Neural cell (in vitro differentiated cells): ENCODE measurements around the gene FOXP3. TPM values are rescaled to one million over a fixed set of nuclear protein-coding genes. Genes with fewer than 3 reads are reported as not detected.

Experiments
- H2AFZ ChIP-seq: fragments of 200-600, 300-800 bp; sonication (generic), shearing (Covaris generic); 2 replicates; pipeline ENCODE4 v1.6.0; 2014; ENCODE audit warnings: low read depth, mild to moderate bottlenecking, antibody characterized with exemption, low read length, moderate library complexity
- H3F3A ChIP-seq: fragments of 200-600 bp; shearing (Covaris generic); 2 replicates; pipeline ENCODE4 v1.6.1; 2016; ENCODE audit warnings: mild to moderate bottlenecking, moderate library complexity, mixed read lengths, antibody characterized with exemption, low read length; ENCODE audit not compliant: insufficient read depth, poor library complexity, severe bottlenecking
- H3K27ac ChIP-seq: fragments of 200-600, 300-800 bp; sonication (generic), shearing (Covaris generic); 2 replicates; pipeline ENCODE4 v1.5.1; 2014; ENCODE audit warnings: mild to moderate bottlenecking, low read length, moderate library complexity
- H3K27me3 ChIP-seq: fragments of 300-800, 200-600 bp; sonication (generic), shearing (Covaris generic); 2 replicates; pipeline ENCODE4 v1.6.0; 2014; ENCODE audit warnings: mild to moderate bottlenecking, low read depth, low read length, moderate library complexity; ENCODE audit not compliant: insufficient read depth
- H3K36me3 ChIP-seq: fragments of 300-800, 200-600 bp; sonication (generic), shearing (Covaris generic); 2 replicates; pipeline ENCODE4 v1.5.1; 2014; ENCODE audit warnings: mild to moderate bottlenecking, antibody characterized with exemption, low read length, moderate library complexity; ENCODE audit not compliant: insufficient read depth
- H3K4me2 ChIP-seq: fragments of 300-800, 200-600 bp; sonication (generic), shearing (Covaris generic); 2 replicates; pipeline ENCODE4 v1.6.0; 2014; ENCODE audit warnings: mild to moderate bottlenecking, low read length
- H3K4me3 ChIP-seq: fragments of 300-800, 200-600 bp; sonication (generic), shearing (Covaris generic); 2 replicates; pipeline ENCODE4 v1.5.1; 2014; ENCODE audit warnings: mild to moderate bottlenecking, low read length, moderate library complexity
- H3K79me2 ChIP-seq: fragments of 200-600 bp; shearing (Covaris generic); replicated peaks from 2 replicates; pipeline ENCODE4 v1.6.0; 2014; ENCODE audit warnings: mild to moderate bottlenecking, low read length, moderate library complexity; ENCODE audit not compliant: insufficient read depth
- H3K9ac ChIP-seq: fragments of 300-800, 200-600 bp; sonication (generic), shearing (Covaris generic); 2 replicates; pipeline ENCODE4 v1.6.1; 2016; ENCODE audit warnings: mild to moderate bottlenecking, low read length, mixed read lengths
- H3K9me2 ChIP-seq: fragments of 200-600 bp; shearing (Covaris generic); 2 replicates; pipeline ENCODE4 v1.6.1; 2016; ENCODE audit warnings: mild to moderate bottlenecking, low read length, mixed read lengths; ENCODE audit not compliant: insufficient read depth
- H3K9me3 ChIP-seq: fragments of 200-600, 300-800 bp; sonication (generic), shearing (Covaris generic); 2 replicates; pipeline ENCODE4 v1.6.1; 2016; ENCODE audit warnings: mild to moderate bottlenecking, mixed run types, low read length, moderate library complexity, mixed read lengths
- H4K20me1 ChIP-seq: fragments of 200-600 bp; shearing (Covaris generic); 2 replicates; pipeline ENCODE4 v1.6.1; 2016; ENCODE audit warnings: mild to moderate bottlenecking, mixed run types; ENCODE audit not compliant: insufficient read depth
- CTCF ChIP-seq: fragments of 450-650 bp; IDR thresholded peaks from 2 replicates; pipeline ENCODE4 v1.5.1; 2014; ENCODE audit warnings: antibody characterized with exemption, mild to moderate bottlenecking, moderate library complexity; ENCODE audit not compliant: poor library complexity, severe bottlenecking
- EP300 ChIP-seq: fragments of 450-650 bp; conservative IDR thresholded peaks from 2 replicates; pipeline ENCODE4 v1.6.1; 2014; ENCODE audit warnings: antibody characterized with exemption, mild to moderate bottlenecking, moderate library complexity; ENCODE audit not compliant: poor library complexity, severe bottlenecking
- EZH2 ChIP-seq: fragments of 200-600, 300-800 bp; shearing (Covaris generic), sonication (generic); IDR thresholded peaks from 2 replicates; pipeline ENCODE4 v1.6.1; 2014; ENCODE audit warnings: antibody characterized with exemption, low read length, borderline replicate concordance, mild to moderate bottlenecking; ENCODE audit not compliant: insufficient read depth, poor library complexity, severe bottlenecking
- MXI1 ChIP-seq: fragments of 450-650 bp; conservative IDR thresholded peaks from 2 replicates; pipeline ENCODE4 v1.6.1; 2014; ENCODE audit warnings: antibody characterized with exemption, mild to moderate bottlenecking; ENCODE audit not compliant: poor library complexity, severe bottlenecking
- POLR2AphosphoS5 ChIP-seq: IDR thresholded peaks from 2 replicates; pipeline ENCODE4 v1.6.1; 2012
- RAD21 ChIP-seq: fragments of 450-650 bp; conservative IDR thresholded peaks from 2 replicates; pipeline ENCODE4 v1.6.1; 2014; ENCODE audit warnings: antibody characterized with exemption, mild to moderate bottlenecking, moderate library complexity
- REST ChIP-seq: IDR thresholded peaks from 2 replicates; pipeline ENCODE4 v1.6.1; 2012; ENCODE audit warnings: borderline replicate concordance
- SMC3 ChIP-seq: fragments of 450-650 bp; conservative IDR thresholded peaks from 2 replicates; pipeline ENCODE4 v1.6.1; 2014; ENCODE audit warnings: antibody characterized with exemption, mild to moderate bottlenecking, moderate library complexity; ENCODE audit not compliant: poor library complexity
- TAF1 ChIP-seq: IDR thresholded peaks from 2 replicates; pipeline ENCODE4 v1.6.1; 2012; ENCODE audit warnings: low read depth
- polyA plus RNA-seq: library from polyadenylated mRNA; depleted of rRNA; stranded (reverse); fragments of >200 nt; gene quantifications from 2 replicates; pipeline ENCODE4 v1.2.3, GENCODE V29; 2014

Gene FOXP3
- polyA plus RNA-seq, 1 donor from 2014 or later: not detected

GRCh38 chrX:49260221-49260985 lies 4.1 kb downstream of the FOXP3 start:
- no peak overlapping the region for H3K27ac ChIP-seq
- H3K79me2 ChIP-seq: no peaks in the 10 kb centered on the region
- no peaks in the 10 kb centered on the region for H3K9me2 ChIP-seq
- H3K9ac ChIP-seq: no peak overlapping the region
- no peaks in the 10 kb centered on the region for H3F3A ChIP-seq
- no peak overlapping the region for H3K4me2 ChIP-seq
- no peak overlapping the region for H2AFZ ChIP-seq
- no peaks in the 10 kb centered on the region for H4K20me1 ChIP-seq
- H3K27me3 ChIP-seq: no peaks in the 10 kb centered on the region
- H3K4me3 ChIP-seq: no peak overlapping the region
- H3K36me3 ChIP-seq: no peaks in the 10 kb centered on the region
- no peaks in the 10 kb centered on the region for H3K9me3 ChIP-seq
- TF ChIP-seq POLR2AphosphoS5 (no peak), TAF1 (no peak), EZH2 (no peak), RAD21 (no peak), SMC3 (no peak)

- no peaks in the 10 kb centered on the region for H3K9me3 ChIP-seq
- no peaks in the 10 kb centered on the region for H3K36me3 ChIP-seq
- TF ChIP-seq SMC3: no peak
- no peak for TF ChIP-seq MXI1
- TF ChIP-seq CTCF: no peak
- no peak for TF ChIP-seq REST
- no peak for TF ChIP-seq TAF1
- TF ChIP-seq EP300: no peak
- no peak for TF ChIP-seq EZH2
- no peak for TF ChIP-seq RAD21
- TF ChIP-seq POLR2AphosphoS5: no peak
- H3K4me3 ChIP-seq: no peak overlapping the region
- no peaks in the 10 kb centered on the region for H3K9me2 ChIP-seq
- H3K9ac ChIP-seq: no peak overlapping the region
- H2AFZ ChIP-seq: no peak overlapping the region
- no peak overlapping the region for H3K27ac ChIP-seq
- H3K4me2 ChIP-seq: no peak overlapping the region
- no peaks in the 10 kb centered on the region for H3F3A ChIP-seq
- no peaks in the 10 kb centered on the region for H3K27me3 ChIP-seq
- no peaks in the 10 kb centered on the region for H4K20me1 ChIP-seq
- no peaks in the 10 kb centered on the region for H3K79me2 ChIP-seq
Measured at GRCh38 chrX:49258749-49259124, 5.8 kb downstream of the FOXP3 start.
